ENCODE data around the gene ZNF365. TPM values are rescaled to one million over a fixed set of nuclear protein-coding genes. Genes with fewer than 3 reads are reported as not detected.
"Not testable (repeated sequence)": the region's sequence is repeated elsewhere in the genome, so short reads cannot be mapped to it uniquely, and the experiment has no call there.

ZNF365 gene
- total RNA-seq, 8 experiments from 2014 or later, result 0.09 to 5.6 (median 0.92) TPM; not detected in 1

- in situ Hi-C loops (cut with MboI; ENCODE audit: low pct_unique_long_range_greater_than_20kb in 2 of 9, low sequenced_read_pairs in 9 of 9, unreplicated experiment in 9 of 9), result no loop called here
- Histone ChIP-seq H3K27ac (no peak overlapping the region), H3K4me3 (no peak overlapping the region), H3K4me1 (replicated peaks in 1 of 2) (no peaks in the 10 kb centered on the region)
- WGBS, 10 experiments, result 43 to 91% (median 78%) methylated on average over 2 to 4 of the region's 4 CpGs; no CpG with 5 or more reads in 1 of the 10 experiments
- ATAC-seq (replicated peaks in 6 of 8), result no peak
Observed at GRCh38 chr10:62382831-62383230, 8.7 kb downstream of the ZNF365 start.

GRCh38 chr10:62384057-62384446 is 9.9 kb downstream of the ZNF365 start:
- H3K4me3 ChIP-seq, result no peak overlapping the region
- no peak overlapping the region for H3K27ac ChIP-seq
- H3K4me1 ChIP-seq (replicated peaks in 1 of 2), result no peaks in the 10 kb centered on the region
- 7 to 100% (median 88%) methylated on average over 1 to 5 of the region's 5 CpGs; no CpG with 5 or more reads in 1 of the 10 experiments for WGBS, 10 experiments
- in situ Hi-C loops (cut with MboI; ENCODE audit: low pct_unique_long_range_greater_than_20kb in 2 of 9, low sequenced_read_pairs in 9 of 9, unreplicated experiment in 9 of 9), result no loop called here
- peak in 2 of 8 experiments; percentile 74 to 91 for ATAC-seq (replicated peaks in 6 of 8)

- H3K4me3 ChIP-seq, result no peak overlapping the region
- H3K4me1 ChIP-seq (replicated peaks in 1 of 2), result no peaks in the 10 kb centered on the region
- no peak for ATAC-seq (replicated peaks in 6 of 8)
Observed at GRCh38 chr10:62384447-62385081, 10.4 kb downstream of the ZNF365 start.

GRCh38 chr10:62386356-62387320 is 12.5 kb downstream of the ZNF365 start:
- H3K4me3 ChIP-seq, result no peak overlapping the region
- in situ Hi-C loops (cut with MboI; ENCODE audit: low pct_unique_long_range_greater_than_20kb in 2 of 9, low sequenced_read_pairs in 9 of 9, unreplicated experiment in 9 of 9), result no loop called here
- 29 to 100% (median 85%) methylated on average over 2 to 4 of the region's 4 CpGs for WGBS, 10 experiments

More at GRCh38 chr10:62384447-62385081, 10.4 kb downstream of the ZNF365 start:
- 17 to 100% (median 86%) methylated on average over 2 to 4 of the region's 4 CpGs for WGBS, 10 experiments
- in situ Hi-C loops (cut with MboI; ENCODE audit: low pct_unique_long_range_greater_than_20kb in 2 of 9, low sequenced_read_pairs in 9 of 9, unreplicated experiment in 9 of 9), result no loop called here
- no peak overlapping the region for H3K27ac ChIP-seq

GRCh38 chr10:62388328-62388727 is 14.2 kb downstream of the ZNF365 start:
- no peak for ATAC-seq (replicated peaks in 6 of 8)
- in situ Hi-C loops (cut with MboI; ENCODE audit: low pct_unique_long_range_greater_than_20kb in 2 of 9, low sequenced_read_pairs in 9 of 9, unreplicated experiment in 9 of 9), result no loop called here
- no peak overlapping the region for H3K4me3 ChIP-seq
- H3K4me1 ChIP-seq (replicated peaks in 1 of 2), result no peaks in the 10 kb centered on the region
- H3K27ac ChIP-seq, result no peak overlapping the region
- 40 to 100% (median 86%) methylated on average over 1 to 9 of the region's 9 CpGs; no CpG with 5 or more reads in 1 of the 10 experiments for WGBS, 10 experiments

More at GRCh38 chr10:62386356-62387320, 12.5 kb downstream of the ZNF365 start:
- Histone ChIP-seq H3K27ac (no peak overlapping the region), H3K4me1 (replicated peaks in 1 of 2) (no peaks in the 10 kb centered on the region)
- ATAC-seq (replicated peaks in 6 of 8), result peak in 1 of 8 experiments; percentile 45

- no peaks in the 10 kb centered on the region for H3K4me1 ChIP-seq (replicated peaks in 1 of 2)
- H3K27ac ChIP-seq, result no peak overlapping the region
- 28 to 100% (median 70%) methylated on average over 1 to 2 of the region's 2 CpGs for WGBS, 10 experiments
- in situ Hi-C loops (cut with MboI; ENCODE audit: low pct_unique_long_range_greater_than_20kb in 2 of 9, low sequenced_read_pairs in 9 of 9, unreplicated experiment in 9 of 9), result no loop called here
- no peak for ATAC-seq (replicated peaks in 6 of 8)
- H3K4me3 ChIP-seq, result no peak overlapping the region
Observed at GRCh38 chr10:62390497-62391176, 16.5 kb downstream of the ZNF365 start.

GRCh38 chr10:62393237-62393636 is 19.1 kb downstream of the ZNF365 start:
- ATAC-seq (replicated peaks in 6 of 8), result no peak
- 73 to 100% (median 93%) methylated on average over 1 to 4 of the region's 4 CpGs; no CpG with 5 or more reads in 1 of the 10 experiments for WGBS, 10 experiments
- no peak overlapping the region for H3K4me3 ChIP-seq
- no peaks in the 10 kb centered on the region for H3K4me1 ChIP-seq (replicated peaks in 1 of 2)
- H3K27ac ChIP-seq, result no peak overlapping the region
- in situ Hi-C loops (cut with MboI; ENCODE audit: low pct_unique_long_range_greater_than_20kb in 2 of 9, low sequenced_read_pairs in 9 of 9, unreplicated experiment in 9 of 9), result no loop called here

GRCh38 chr10:62394556-62395018 is 20.4 kb downstream of the ZNF365 start:
- WGBS, 10 experiments, result 50 to 100% (median 64%) methylated on average over 1 to 2 of the region's 2 CpGs; no CpG with 5 or more reads in 1 of the 10 experiments
- H3K4me1 ChIP-seq (replicated peaks in 1 of 2), result no peaks in the 10 kb centered on the region
- ATAC-seq (replicated peaks in 6 of 8), result no peak
- in situ Hi-C loops (cut with MboI; ENCODE audit: low pct_unique_long_range_greater_than_20kb in 2 of 9, low sequenced_read_pairs in 9 of 9, unreplicated experiment in 9 of 9), result no loop called here
- no peak overlapping the region for H3K27ac ChIP-seq
- H3K4me3 ChIP-seq, result no peak overlapping the region

- H3K4me1 ChIP-seq (replicated peaks in 1 of 2), result no peaks in the 10 kb centered on the region
- WGBS, 10 experiments, result 40 to 100% (median 90%) methylated on average over 1 of the region's 1 CpG; no CpG with 5 or more reads in 7 of the 10 experiments
- in situ Hi-C loops (cut with MboI; ENCODE audit: low pct_unique_long_range_greater_than_20kb in 2 of 9, low sequenced_read_pairs in 9 of 9, unreplicated experiment in 9 of 9), result no loop called here
- ATAC-seq (replicated peaks in 6 of 8), result no peak
- no peak overlapping the region for H3K27ac ChIP-seq
- H3K4me3 ChIP-seq, result no peak overlapping the region
Observed at GRCh38 chr10:62395892-62396291, 21.7 kb downstream of the ZNF365 start.

GRCh38 chr10:62396864-62397263 is 22.7 kb downstream of the ZNF365 start:
- 68 to 100% (median 83%) methylated on average over 1 to 3 of the region's 3 CpGs; no CpG with 5 or more reads in 3 of the 10 experiments for WGBS, 10 experiments
- no peak for ATAC-seq (replicated peaks in 6 of 8)
- Histone ChIP-seq H3K4me1 (replicated peaks in 1 of 2) (no peaks in the 10 kb centered on the region), H3K4me3 (no peak overlapping the region), H3K27ac (no peak overlapping the region)
- in situ Hi-C loops (cut with MboI; ENCODE audit: low pct_unique_long_range_greater_than_20kb in 2 of 9, low sequenced_read_pairs in 9 of 9, unreplicated experiment in 9 of 9), result no loop called here

- no peak overlapping the region for H3K27ac ChIP-seq
- in situ Hi-C loops (cut with MboI; ENCODE audit: low pct_unique_long_range_greater_than_20kb in 2 of 9, low sequenced_read_pairs in 9 of 9, unreplicated experiment in 9 of 9), result no loop called here
- no peak for ATAC-seq (replicated peaks in 6 of 8)
- H3K4me1 ChIP-seq (replicated peaks in 1 of 2), result no peaks in the 10 kb centered on the region
- H3K4me3 ChIP-seq, result no peak overlapping the region
- 40 to 100% (median 84%) methylated on average over 1 to 5 of the region's 5 CpGs for WGBS, 10 experiments
Observed at GRCh38 chr10:62399211-62399610, 25.0 kb downstream of the ZNF365 start.

GRCh38 chr10:62402508-62402907 is 28.3 kb downstream of the ZNF365 start:
- Histone ChIP-seq H3K4me1 (replicated peaks in 1 of 2) (no peaks in the 10 kb centered on the region), H3K4me3 (no peak overlapping the region), H3K27ac (no peak overlapping the region)
- ATAC-seq (replicated peaks in 6 of 8), result no peak
- in situ Hi-C loops (cut with MboI; ENCODE audit: low pct_unique_long_range_greater_than_20kb in 2 of 9, low sequenced_read_pairs in 9 of 9, unreplicated experiment in 9 of 9), result no loop called here

- in situ Hi-C loops (cut with MboI; ENCODE audit: low pct_unique_long_range_greater_than_20kb in 2 of 9, low sequenced_read_pairs in 9 of 9, unreplicated experiment in 9 of 9); H3K27ac ChIP-seq; ATAC-seq (replicated peaks in 6 of 8); H3K4me1 ChIP-seq (replicated peaks in 1 of 2); H3K4me3 ChIP-seq: not testable (repeated sequence)
- WGBS, 10 experiments, result 0 to 83% (median 33%) methylated on average over 1 of the region's 1 CpG; no CpG with 5 or more reads in 1 of the 10 experiments
Observed at GRCh38 chr10:62410528-62410927, 36.4 kb downstream of the ZNF365 start.

All from motor neuron (in vitro differentiated cells).